Right kidney (tissue), 1 donor: Measurements from ENCODE around the gene LDLR.
"Not testable (repeated sequence)": the region's sequence is repeated elsewhere in the genome, so short reads cannot be mapped to it uniquely, and the experiment has no call there.

Experiments used
- DNase-seq: peaks from one replicate; pipeline ENCODE4 v3.0.0-alpha.2; 2016

The LDLR gene

DNA sequence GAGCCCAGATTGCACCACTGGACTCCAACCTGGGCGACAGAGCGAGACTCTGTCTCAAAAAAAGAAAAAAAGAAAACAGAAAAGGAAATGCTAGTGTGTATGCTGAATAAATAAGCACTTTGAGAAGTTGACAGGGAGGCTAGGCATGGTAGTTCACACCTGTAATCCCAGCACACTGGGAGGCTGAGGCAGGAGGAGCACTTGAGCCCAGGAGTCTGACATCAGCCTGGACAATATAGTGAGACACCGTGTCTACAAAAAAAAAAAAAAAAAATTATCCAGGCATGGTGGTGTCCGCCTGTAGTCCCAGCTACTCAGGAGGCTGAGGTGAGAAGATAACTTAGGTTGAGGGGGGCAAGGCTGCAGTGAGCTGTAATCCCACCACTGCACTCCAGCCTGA lies 19.1 kb upstream of the LDLR start:
- DNase-seq, result no peak

- no peak for DNase-seq
Observed at GRCh38 chr19:11073568-11073967, 15.7 kb upstream of the LDLR start.

DNA sequence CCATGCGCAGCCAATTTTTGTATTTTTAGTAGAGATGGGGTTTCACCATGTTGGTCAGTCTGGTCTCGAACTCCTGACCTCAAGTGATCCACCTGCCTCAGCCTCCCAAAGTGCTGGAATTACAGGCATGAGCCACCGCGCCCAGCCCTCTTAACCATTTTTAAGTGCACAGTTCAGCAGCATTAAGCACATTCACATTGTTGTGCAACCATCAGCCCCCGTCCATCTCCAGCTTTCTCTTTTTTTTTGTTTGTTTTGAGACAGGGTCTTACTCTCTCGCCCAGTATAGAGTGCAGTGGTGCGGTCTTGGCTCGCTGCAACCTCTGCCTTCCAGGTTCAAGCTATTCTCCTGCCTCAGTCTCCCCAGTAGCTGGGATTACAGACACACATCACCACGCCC lies 12.5 kb upstream of the LDLR start:
- DNase-seq, result not testable (repeated sequence)

- DNase-seq, result no peak
Observed at GRCh38 chr19:11078893-11079292, 10.4 kb upstream of the LDLR start.

DNA sequence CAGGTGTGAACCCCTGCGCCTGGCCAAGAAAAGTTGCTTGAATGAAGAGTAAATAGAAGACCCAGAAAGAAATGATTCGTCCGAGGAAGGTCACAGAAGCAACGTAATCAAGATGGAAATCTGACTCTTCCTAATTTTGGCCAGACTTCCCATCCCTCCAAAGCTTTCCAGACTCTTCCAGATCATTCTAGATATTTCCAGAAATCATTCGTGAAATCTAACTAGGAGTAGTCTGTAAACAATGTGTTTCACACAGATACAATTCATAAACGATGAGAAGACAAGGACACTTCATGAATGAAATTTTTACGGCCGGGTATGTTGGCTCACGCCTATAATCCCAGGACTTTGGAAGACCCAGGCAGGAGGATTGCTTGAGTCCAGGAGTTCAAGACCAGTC lies 9.3 kb upstream of the LDLR start:
- DNase-seq, result no peak

DNA sequence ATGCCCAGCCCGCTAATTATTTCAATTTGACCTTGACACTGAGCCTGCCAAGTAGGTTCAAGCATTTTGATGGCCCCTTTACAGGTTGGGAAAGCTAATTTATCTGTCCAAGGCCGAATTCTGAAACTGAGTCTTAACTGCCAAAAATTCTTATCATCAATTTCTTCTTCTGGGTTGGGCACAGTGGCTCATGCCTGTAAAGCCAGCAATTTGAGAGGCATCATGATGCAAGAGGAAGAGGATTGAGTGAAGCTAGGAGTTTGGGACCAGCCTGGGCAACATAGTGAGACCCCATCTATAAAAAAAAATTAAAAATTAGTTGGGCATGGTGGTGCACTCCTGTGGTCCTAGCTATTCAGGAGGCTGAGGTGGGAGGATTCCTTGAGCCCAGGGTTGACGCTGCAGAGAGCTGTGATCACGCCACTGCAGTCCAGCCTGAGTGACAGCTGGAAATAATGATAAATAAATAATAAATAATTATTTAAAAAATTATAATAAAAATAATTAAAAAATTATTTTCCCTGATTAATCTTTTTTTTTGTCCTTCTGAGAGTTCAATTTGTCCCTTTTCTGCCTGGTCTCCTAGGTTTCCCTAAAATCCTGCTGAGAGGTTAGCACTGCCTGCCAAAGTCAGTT lies 1.3 kb upstream of the LDLR start:
- no peak for DNase-seq

DNA sequence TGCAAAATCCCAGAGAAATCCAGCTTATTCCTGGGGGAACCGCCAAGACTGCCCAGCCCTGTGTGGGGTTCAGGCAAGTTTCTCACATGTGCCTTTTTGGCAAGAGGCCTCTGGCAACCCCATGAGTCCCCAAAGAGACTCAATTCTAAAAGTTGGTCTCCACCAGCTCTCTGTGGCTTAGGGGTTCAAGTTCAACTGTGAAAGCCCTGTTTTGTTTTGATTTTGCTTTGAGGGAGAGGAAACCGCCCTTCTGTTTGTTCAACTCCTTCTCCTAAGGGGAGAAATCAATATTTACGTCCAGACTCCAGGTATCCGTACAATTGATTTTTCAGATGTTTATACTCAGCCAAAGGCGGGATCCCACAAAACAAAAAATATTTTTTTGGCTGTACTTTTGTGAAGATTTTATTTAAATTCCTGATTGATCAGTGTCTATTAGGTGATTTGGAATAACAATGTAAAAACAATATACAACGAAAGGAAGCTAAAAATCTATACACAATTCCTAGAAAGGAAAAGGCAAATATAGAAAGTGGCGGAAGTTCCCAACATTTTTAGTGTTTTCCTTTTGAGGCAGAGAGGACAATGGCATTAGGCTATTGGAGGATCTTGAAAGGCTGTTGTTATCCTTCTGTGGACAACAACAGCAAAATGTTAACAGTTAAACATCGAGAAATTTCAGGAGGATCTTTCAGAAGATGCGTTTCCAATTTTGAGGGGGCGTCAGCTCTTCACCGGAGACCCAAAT lies 583 bp upstream of the LDLR start:
- DNase-seq, result peak; percentile 41

- DNase-seq, result peak; percentile 94
Observed at GRCh38 chr19:11090014-11090263, 676 bp downstream of the LDLR start.

DNA sequence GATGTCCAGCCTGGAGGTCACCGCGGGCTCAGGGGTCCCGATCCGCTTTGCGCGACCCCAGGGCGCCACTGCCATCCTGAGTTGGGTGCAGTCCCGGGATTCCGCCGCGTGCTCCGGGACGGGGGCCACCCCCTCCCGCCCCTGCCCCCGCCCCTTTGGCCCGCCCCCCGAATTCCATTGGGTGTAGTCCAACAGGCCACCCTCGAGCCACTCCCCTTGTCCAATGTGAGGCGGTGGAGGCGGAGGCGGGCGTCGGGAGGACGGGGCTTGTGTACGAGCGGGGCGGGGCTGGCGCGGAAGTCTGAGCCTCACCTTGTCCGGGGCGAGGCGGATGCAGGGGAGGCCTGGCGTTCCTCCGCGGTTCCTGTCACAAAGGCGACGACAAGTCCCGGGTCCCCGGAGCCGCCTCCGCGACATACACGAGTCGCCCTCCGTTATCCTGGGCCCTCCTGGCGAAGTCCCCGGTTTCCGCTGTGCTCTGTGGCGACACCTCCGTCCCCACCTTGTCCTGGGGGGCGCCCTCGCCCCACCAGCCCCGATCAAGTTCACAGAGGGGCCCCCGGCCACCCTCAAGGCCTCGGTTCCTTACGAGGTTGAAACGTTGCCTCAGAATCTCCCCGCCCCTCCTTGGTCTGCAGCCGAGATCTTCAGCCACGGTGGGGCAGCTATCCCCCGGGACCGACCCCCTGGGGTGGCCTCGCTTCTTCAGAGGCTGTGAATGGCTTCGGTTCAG lies 1.2 kb downstream of the LDLR start:
- peak; percentile 86 for DNase-seq

DNA sequence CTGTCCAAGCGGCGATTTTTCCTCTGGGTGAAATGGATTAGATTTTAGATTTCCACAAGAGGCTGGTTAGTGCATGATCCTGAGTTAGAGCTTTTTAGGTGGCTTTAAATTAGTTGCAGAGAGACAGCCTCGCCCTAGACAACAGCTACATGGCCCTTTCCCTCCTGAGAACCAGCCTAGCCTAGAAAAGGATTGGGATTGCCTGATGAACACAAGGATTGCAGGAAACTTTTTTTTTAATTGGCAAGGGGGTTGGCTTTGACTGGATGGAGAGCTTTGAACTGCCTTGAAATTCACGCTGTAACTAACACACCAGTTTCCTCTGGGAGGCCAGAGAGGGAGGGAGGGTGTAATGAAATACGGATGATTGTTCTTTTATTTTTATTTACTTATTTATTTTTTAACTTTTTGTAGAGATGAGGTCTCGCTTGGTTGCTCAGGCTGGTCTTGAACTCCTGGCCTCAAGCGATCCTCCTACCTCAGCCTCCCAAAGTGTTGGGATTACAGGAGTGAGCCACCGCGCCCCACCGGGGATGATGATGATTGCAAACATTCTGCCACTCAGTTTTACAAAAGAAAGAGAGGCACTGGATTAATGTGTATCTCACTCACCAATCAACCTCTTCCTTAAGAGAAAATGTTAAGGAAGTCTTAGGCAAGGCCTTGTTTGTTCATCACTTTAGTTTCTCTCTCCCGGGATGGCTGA lies 1.9 kb downstream of the LDLR start:
- peak; percentile 28 for DNase-seq

DNA sequence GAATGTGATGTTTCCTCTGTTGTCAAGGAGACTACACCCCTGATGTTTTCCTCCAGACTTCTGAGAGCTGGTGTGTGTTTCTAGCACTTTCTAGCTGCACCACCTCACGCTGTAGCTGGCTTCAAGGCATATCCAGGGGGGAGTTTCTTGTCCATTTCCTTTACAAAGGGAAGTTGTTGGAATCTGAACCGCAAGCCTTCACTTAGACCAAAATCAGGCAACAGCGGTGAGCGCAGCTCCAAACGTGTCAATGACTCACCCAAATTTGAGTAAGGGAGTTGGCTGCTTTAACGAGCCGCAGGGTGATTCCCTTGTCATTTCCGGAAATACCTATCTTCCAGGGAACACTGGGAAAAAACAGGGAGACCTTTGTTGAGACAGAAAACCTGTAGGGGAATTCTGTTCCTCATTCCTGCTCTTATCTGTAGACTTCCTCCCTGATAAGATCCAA lies 2.5 kb downstream of the LDLR start:
- DNase-seq, result no peak

DNA sequence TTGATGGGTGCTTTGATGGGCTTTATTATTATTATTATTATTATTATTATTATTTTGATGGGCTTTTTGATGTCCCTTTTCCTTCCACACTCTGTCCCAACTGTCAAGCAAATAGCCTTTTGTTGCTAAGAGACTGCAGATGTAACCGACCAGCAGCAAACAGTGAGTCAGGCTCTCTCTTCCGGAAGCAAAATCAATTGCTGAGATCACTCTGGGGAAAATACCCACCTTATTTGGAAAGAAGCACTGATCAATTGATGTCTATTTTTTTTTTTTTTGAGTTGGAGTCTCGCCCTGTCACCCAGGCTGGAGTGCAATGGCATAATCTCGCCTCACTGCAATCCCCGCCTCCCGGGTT lies 2.9 kb downstream of the LDLR start:
- DNase-seq, result no peak

DNA sequence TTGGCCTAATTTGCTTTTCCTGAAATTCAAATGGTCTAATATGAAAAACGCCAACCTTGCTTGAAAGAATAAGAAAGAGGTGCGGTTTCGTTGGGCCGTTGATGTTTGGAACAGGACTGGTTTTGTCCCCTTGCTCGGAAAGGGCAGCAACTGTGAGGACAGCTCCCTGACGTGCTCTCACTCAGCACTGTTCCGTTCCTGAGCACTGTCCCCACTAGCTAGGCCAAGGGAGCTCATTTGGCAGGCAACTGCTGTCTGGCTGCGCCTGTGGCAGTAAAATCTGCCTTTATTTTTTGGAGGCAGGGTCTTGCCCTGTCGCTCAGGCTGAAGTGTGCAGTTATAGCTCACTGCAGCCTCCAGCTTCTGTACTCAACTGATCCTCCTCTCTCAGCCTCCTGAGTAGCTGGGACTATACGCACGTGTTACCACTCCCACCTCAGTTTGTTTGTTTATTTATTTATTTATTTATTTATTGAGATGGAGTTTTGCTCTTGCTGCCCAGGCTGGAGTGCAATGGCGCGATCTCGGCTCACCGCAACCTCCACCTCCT lies 4.5 kb downstream of the LDLR start:
- no peak for DNase-seq

DNA sequence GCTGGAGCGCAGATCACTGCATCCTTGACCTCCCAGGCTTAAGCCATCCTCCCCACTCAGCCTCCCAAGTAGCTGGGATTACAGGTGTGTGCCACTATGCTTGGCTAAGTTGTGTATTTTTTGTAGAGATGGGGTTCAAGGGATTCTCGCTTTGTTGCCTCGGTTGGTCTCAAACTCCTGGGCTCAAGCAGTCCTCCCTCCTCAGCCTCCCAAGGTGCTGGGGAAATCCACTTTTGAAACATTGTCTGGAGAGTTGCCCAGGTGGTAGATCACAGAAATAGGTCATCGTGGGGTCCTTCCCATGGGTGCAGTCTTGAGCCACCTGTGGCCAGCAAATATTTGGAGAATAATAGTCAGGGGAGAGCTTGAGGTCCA lies 5.2 kb downstream of the LDLR start:
- DNase-seq, result no peak

GRCh38 chr19:11096210-11096841 lies 7.1 kb downstream of the LDLR start:
- no peak for DNase-seq

- DNase-seq, result not testable (repeated sequence)
Observed at GRCh38 chr19:11097367-11097766, 8.1 kb downstream of the LDLR start.

DNA sequence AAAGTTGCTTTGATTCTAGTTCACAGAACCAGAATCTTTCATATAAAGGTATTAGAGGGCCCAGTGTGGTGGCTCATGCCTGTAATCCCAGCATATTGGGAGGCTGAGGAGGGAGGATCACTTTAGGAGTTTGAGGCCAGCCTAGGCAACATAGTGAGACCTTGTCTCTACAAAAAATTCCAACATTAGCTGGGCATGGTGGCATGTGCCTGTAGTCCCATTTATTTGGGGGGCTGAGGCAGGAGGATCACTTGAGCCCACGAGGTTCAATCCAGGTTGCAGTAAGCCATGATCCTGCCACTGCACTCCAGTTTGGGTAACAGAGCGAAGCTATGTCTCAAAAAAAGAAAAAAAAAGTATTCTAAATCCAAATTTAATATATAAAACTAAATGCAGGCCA lies 9.1 kb downstream of the LDLR start:
- no peak for DNase-seq

GRCh38 chr19:11098861-11099260 lies 9.6 kb downstream of the LDLR start:
- no peak for DNase-seq

DNA sequence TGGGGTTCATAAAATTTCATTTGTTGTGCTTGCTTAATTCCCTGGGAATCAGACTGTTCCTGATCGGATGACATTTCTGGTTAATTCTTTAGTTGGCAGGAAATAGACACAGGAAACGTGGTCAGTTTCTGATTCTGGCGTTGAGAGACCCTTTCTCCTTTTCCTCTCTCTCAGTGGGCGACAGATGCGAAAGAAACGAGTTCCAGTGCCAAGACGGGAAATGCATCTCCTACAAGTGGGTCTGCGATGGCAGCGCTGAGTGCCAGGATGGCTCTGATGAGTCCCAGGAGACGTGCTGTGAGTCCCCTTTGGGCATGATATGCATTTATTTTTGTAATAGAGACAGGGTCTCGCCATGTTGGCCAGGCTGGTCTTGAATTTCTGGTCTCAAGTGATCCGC lies 10.8 kb downstream of the LDLR start:
- no peak for DNase-seq

DNA sequence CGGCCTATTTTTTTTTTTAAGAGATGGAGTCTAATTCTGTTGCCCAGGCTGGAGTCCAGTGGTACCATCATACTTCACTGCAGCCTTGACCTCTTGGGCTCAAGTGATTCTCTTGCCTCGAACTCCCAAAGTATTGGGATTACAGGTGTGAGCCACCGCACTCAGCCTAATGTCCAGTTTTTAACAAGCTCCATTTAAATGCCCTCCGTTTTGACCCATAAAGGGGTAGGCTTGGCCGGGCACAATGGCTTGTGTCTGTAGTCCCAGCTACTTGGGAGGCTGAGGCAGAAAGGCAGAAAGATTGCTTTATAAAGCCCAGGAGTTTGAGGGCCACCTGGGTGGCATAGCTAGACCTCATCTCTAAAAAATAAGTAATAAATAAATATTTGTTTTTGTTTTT lies 11.8 kb downstream of the LDLR start:
- DNase-seq, result no peak

- DNase-seq, result no peak
Observed at GRCh38 chr19:11102944-11103343, 13.7 kb downstream of the LDLR start.

DNA sequence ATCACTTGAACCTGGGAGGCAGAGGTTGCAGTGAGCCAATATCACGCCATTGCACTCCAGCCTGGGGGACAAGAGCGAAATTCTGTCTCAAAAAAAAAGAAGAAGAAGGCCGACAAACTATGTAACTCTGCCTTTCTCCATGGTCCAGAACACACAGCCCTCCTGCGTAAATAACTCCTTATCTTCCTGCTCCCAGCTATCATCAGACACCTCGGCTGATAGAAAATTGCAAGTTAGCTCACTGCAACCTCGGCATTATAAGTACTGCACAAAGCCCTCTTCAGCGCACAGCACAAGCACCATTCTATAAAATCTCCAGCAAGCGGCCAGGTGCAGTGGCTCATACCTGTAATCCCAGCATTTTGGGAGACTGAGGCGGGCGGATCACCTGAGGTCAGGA lies 14.4 kb downstream of the LDLR start:
- DNase-seq, result not testable (repeated sequence)
